ENCODE data around the gene ZBTB47.

ZBTB47 gene

DNA sequence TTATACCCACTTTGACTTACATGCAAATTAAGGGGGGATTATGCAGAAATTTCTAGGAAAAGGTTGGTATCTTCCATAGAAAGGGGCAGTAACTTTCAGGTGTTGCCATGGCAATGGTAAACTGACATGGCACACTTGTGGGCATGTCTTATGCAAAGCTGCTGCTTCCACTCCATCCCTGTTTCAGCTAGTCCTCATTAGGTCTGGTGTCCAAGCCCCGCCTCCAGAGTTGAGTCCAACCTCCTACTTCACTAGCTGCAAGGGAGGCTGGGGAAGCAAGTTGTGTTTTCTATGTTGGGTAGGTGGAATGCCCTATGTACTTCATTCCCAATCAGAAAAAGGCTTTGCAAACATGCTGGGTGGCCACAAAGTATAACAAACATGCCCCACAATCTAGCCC, 17.2 kb downstream of the ZBTB47 start:
- no peak overlapping the region for H3K4me2 ChIP-seq (ENCODE audit: low read length)
- no peak overlapping the region for H3K27ac ChIP-seq (ENCODE audit: low read length)
- H3K9me3 ChIP-seq (ENCODE audit: insufficient read depth, low read length): no peaks in the 10 kb centered on the region
- no peak for TF ChIP-seq EZH2phosphoT487 (IDR thresholded peaks at IDR 0.05; ENCODE audit: low read depth)
- TF ChIP-seq, protein P1, sequence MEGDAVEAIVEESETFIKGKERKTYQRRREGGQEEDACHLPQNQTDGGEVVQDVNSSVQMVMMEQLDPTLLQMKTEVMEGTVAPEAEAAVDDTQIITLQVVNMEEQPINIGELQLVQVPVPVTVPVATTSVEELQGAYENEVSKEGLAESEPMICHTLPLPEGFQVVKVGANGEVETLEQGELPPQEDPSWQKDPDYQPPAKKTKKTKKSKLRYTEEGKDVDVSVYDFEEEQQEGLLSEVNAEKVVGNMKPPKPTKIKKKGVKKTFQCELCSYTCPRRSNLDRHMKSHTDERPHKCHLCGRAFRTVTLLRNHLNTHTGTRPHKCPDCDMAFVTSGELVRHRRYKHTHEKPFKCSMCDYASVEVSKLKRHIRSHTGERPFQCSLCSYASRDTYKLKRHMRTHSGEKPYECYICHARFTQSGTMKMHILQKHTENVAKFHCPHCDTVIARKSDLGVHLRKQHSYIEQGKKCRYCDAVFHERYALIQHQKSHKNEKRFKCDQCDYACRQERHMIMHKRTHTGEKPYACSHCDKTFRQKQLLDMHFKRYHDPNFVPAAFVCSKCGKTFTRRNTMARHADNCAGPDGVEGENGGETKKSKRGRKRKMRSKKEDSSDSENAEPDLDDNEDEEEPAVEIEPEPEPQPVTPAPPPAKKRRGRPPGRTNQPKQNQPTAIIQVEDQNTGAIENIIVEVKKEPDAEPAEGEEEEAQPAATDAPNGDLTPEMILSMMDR (IDR thresholded peaks at IDR 0.05; ENCODE audit: low read depth, low read length): no peak
- no peak overlapping the region for H2AFZ ChIP-seq (ENCODE audit: low read depth, low read length)
- H3K36me3 ChIP-seq (replicated peaks; ENCODE audit: low read depth, low read length): no peaks in the 10 kb centered on the region
- H3K4me1 ChIP-seq (ENCODE audit: low read length): no peaks in the 10 kb centered on the region
- no peak overlapping the region for H3K9ac ChIP-seq (ENCODE audit: low read length)
- H4K20me1 ChIP-seq (ENCODE audit: insufficient read depth, low read length): no peaks in the 10 kb centered on the region
- no peak overlapping the region for H3K4me3 ChIP-seq (ENCODE audit: low read length)
- H3K79me2 ChIP-seq (ENCODE audit: low read length): no peaks in the 10 kb centered on the region
- no peaks in the 10 kb centered on the region for H3K27me3 ChIP-seq (ENCODE audit: low read depth, low read length)

DNA sequence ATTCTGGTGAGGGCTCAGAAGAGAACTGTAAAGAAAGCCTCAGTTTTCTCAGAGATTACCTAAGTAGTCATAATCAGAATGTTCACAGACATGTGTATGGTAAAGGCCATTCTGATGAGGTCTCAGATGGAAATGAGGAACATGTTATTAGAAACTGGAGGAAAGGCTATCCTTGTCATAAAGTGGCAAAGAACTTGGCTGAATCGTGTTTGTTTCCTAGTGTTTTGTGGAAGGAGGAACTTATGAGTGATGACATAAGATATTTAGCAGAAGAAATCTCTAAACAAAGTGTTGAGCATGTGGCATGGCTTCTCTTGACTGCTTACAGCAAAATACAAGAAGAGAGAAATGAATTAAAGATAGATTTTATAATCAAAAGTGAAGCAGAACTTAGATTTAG, 19.0 kb downstream of the ZBTB47 start:
- Histone ChIP-seq H3K79me2 (ENCODE audit: low read length) (no peaks in the 10 kb centered on the region), H3K36me3 (replicated peaks; ENCODE audit: low read depth, low read length) (no peaks in the 10 kb centered on the region), H3K9ac (ENCODE audit: low read length) (no peak overlapping the region), H2AFZ (ENCODE audit: low read depth, low read length) (no peak overlapping the region), H3K4me3 (ENCODE audit: low read length) (no peak overlapping the region), H4K20me1 (ENCODE audit: insufficient read depth, low read length) (no peaks in the 10 kb centered on the region), H3K4me2 (ENCODE audit: low read length) (no peak overlapping the region), H3K9me3 (ENCODE audit: insufficient read depth, low read length) (no peaks in the 10 kb centered on the region), H3K4me1 (ENCODE audit: low read length) (no peaks in the 10 kb centered on the region), H3K27me3 (ENCODE audit: low read depth, low read length) (no peaks in the 10 kb centered on the region), H3K27ac (ENCODE audit: low read length) (no peak overlapping the region)
- TF ChIP-seq, protein P1 (IDR thresholded peaks at IDR 0.05; ENCODE audit: low read depth, low read length): no peak
- no peak for TF ChIP-seq EZH2phosphoT487 (IDR thresholded peaks at IDR 0.05; ENCODE audit: low read depth)

DNA sequence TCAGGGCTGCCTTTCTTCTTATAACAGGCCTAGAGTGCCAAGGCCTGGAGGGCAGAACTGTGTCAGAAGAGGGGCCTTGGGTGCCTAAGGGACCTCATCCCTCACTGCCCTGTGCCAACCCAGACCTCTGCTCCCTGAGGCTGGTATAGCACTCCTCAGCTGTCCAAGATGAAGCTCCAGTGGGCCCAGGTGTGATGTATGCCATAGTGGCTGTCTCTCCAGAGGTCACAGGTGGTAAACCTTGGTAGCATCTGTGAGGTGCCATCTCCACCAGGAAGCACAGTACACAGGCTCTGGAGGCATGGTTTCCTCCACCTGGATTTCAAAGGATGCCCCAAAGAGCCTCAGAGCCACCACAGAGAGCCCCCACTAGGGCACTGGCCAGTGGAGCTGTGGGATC, 19.6 kb downstream of the ZBTB47 start:
- Histone ChIP-seq H3K4me1 (ENCODE audit: low read length) (no peaks in the 10 kb centered on the region), H3K27ac (ENCODE audit: low read length) (no peak overlapping the region), H3K27me3 (ENCODE audit: low read depth, low read length) (no peaks in the 10 kb centered on the region; the same call in 1 of the 2 replicates), H3K79me2 (ENCODE audit: low read length) (no peaks in the 10 kb centered on the region), H3K9me3 (ENCODE audit: insufficient read depth, low read length) (peaks cover 2% of the 10 kb centered on the region), H2AFZ (ENCODE audit: low read depth, low read length) (no peak overlapping the region), H3K4me2 (ENCODE audit: low read length) (no peak overlapping the region), H3K36me3 (replicated peaks; ENCODE audit: low read depth, low read length) (no peaks in the 10 kb centered on the region), H3K4me3 (ENCODE audit: low read length) (no peak overlapping the region), H3K9ac (ENCODE audit: low read length) (no peak overlapping the region), H4K20me1 (ENCODE audit: insufficient read depth, low read length) (no peaks in the 10 kb centered on the region)
- TF ChIP-seq EZH2phosphoT487 (IDR thresholded peaks at IDR 0.05; ENCODE audit: low read depth): no peak
- TF ChIP-seq, protein P1 (IDR thresholded peaks at IDR 0.05; ENCODE audit: low read depth, low read length): no peak

DNA sequence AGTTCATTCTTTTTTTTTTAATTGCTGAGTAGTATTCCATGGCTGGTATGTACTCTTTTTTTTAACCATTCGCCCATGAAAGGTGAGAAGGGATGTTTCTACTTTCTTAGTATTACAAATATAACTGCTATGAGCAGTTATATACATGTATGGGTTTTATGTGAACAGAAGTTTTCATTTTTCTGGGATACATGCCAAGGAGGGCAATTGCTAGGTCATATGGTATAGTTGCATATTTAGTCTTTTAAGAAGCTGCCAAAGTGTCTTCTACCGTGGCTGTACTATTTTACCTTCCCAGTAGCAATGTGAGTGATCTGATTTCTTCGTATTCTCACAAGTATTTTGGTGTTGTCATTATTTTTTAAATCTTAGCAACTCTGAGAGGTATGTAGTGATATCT, 20.6 kb downstream of the ZBTB47 start:
- no peaks in the 10 kb centered on the region for H3K36me3 ChIP-seq (replicated peaks; ENCODE audit: low read depth, low read length)
- no peak overlapping the region for H3K4me3 ChIP-seq (ENCODE audit: low read length)
- peaks cover 7% of the 10 kb centered on the region for H3K9me3 ChIP-seq (ENCODE audit: insufficient read depth, low read length)
- H3K27me3 ChIP-seq (ENCODE audit: low read depth, low read length): no peaks in the 10 kb centered on the region; the same call in 1 of the 2 replicates
- H2AFZ ChIP-seq (ENCODE audit: low read depth, low read length): no peak overlapping the region
- no peak overlapping the region for H3K4me2 ChIP-seq (ENCODE audit: low read length)
- no peaks in the 10 kb centered on the region for H3K79me2 ChIP-seq (ENCODE audit: low read length)
- H4K20me1 ChIP-seq (ENCODE audit: insufficient read depth, low read length): no peaks in the 10 kb centered on the region
- no peak for TF ChIP-seq EZH2phosphoT487 (IDR thresholded peaks at IDR 0.05; ENCODE audit: low read depth)
- no peak overlapping the region for H3K27ac ChIP-seq (ENCODE audit: low read length)
- H3K9ac ChIP-seq (ENCODE audit: low read length): no peak overlapping the region
- no peaks in the 10 kb centered on the region for H3K4me1 ChIP-seq (ENCODE audit: low read length)

DNA sequence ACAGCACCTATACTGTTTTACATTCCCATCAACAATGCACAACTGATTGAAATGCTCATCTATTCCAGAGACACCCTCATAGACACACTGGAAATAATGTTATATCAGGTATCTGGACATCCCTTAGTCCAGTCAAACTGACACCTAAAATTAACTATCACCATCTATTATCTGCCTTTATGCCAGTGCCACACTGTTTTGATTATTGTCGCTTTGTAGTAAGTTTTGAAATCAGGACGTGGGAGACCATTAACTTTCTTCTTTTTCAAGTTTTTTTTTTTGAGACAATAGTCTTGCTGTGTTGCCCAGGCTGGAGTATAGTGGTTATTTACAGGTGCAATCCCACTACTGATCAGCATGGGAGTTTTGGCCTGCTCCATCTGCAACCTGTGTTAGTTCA, 22.4 kb downstream of the ZBTB47 start:
- TF ChIP-seq, protein P1 (IDR thresholded peaks at IDR 0.05; ENCODE audit: low read depth, low read length): no peak
- TF ChIP-seq EZH2phosphoT487 (IDR thresholded peaks at IDR 0.05; ENCODE audit: low read depth): no peak
- Histone ChIP-seq H3K4me3 (ENCODE audit: low read length) (no peak overlapping the region), H3K4me1 (ENCODE audit: low read length) (no peaks in the 10 kb centered on the region)

More for the DNA sequence above, 22.4 kb downstream of the ZBTB47 start:
- H3K36me3 ChIP-seq (replicated peaks; ENCODE audit: low read depth, low read length): no peaks in the 10 kb centered on the region
- peaks cover 5% of the 10 kb centered on the region; the same call in 1 of the 2 replicates for H3K27me3 ChIP-seq (ENCODE audit: low read depth, low read length)
- H2AFZ ChIP-seq (ENCODE audit: low read depth, low read length): no peak overlapping the region
- H4K20me1 ChIP-seq (ENCODE audit: insufficient read depth, low read length): no peaks in the 10 kb centered on the region
- H3K9ac ChIP-seq (ENCODE audit: low read length): no peak overlapping the region
- H3K27ac ChIP-seq (ENCODE audit: low read length): no peak overlapping the region
- no peaks in the 10 kb centered on the region for H3K79me2 ChIP-seq (ENCODE audit: low read length)
- no peak overlapping the region for H3K4me2 ChIP-seq (ENCODE audit: low read length)
- H3K9me3 ChIP-seq (ENCODE audit: insufficient read depth, low read length): peaks cover 7% of the 10 kb centered on the region

All from OCI-LY3 (cell line).